HG03432 (cell line): ENCODE data around the gene SPHK2.
"Not testable (repeated sequence)": the region's sequence is repeated elsewhere in the genome, so short reads cannot be mapped to it uniquely, and the experiment has no call there.

Experiments
- ATAC-seq: cut with Tn5 transposase; IDR thresholded peaks from one replicate; pipeline ENCODE4 v1.9.1; 2021; ENCODE audit warnings: mild to moderate bottlenecking, moderate library complexity; ENCODE audit not compliant: unreplicated experiment

SPHK2 gene

DNA sequence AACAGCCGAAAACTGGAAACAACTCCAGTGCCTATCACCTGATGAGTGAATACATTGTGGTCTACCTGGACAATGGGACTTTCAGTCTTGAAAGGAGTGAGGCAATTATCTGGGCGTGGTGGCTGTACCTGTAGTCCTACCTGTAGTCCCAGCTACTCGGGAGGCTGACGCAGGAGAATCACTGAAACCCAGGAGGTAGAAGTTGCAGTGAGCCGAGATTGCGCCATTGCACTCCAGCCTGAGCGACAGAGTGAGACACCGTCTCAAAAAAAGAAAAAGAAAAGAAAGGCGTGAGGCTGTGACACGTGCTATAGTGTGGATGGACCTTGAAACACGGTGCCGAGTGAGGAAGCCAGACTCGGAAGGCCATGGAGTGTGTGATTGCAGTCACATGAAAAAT, 57.6 kb downstream of the SPHK2 start:
- ATAC-seq, result no peak

- no peak for ATAC-seq
Observed at GRCh38 chr19:48678201-48678600, 58.9 kb downstream of the SPHK2 start.

DNA sequence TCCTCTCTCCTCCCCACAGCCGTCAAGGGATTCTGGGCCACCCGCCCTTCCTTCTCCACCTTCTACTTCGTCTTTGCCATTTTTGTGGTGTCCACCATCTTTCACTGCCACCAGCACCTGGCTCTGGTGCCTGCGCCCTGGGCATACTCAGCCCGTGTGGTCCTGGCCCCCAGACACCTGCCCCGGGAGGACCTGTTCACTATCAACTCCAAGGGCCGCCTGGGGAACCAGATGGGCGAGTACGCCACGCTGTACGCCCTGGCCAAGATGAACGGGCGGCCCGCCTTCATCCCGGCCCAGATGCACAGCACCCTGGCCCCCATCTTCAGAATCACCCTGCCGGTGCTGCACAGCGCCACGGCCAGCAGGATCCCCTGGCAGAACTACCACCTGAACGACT, 60.7 kb downstream of the SPHK2 start:
- not testable (repeated sequence) for ATAC-seq
